Lower lobe of right lung (tissue), 2 donors: ENCODE data around the gene ISLR. TPM values are rescaled to one million over a fixed set of nuclear protein-coding genes. Genes with fewer than 3 reads are reported as not detected.

ENCODE experiments used
- ATAC-seq, 2 donors: fragments of 200-7000 bp; cut with Tn5 transposase; one replicate each; pipeline ENCODE4 v1.9.1; 2020 to 2022; ENCODE audit warnings: mild to moderate bottlenecking in 2 of 2, moderate library complexity in 2 of 2
- DNase-seq: peaks from one replicate; pipeline ENCODE4 v3.0.0-alpha.2; 2020
- H3K27ac ChIP-seq: fragments of 200-600 bp; one replicate; pipeline ENCODE4 v1.8.0; 2022
- H3K27me3 ChIP-seq: fragments of 200-600 bp; one replicate; pipeline ENCODE4 v1.8.0; 2022; ENCODE audit warnings: low read depth
- H3K36me3 ChIP-seq: fragments of 200-600 bp; one replicate; pipeline ENCODE4 v1.8.0; 2022; ENCODE audit warnings: mild to moderate bottlenecking
- H3K4me1 ChIP-seq: fragments of 200-600 bp; one replicate; pipeline ENCODE4 v1.8.0; 2022
- H3K4me3 ChIP-seq: fragments of 200-600 bp; one replicate; pipeline ENCODE4 v1.8.0; 2022; ENCODE audit warnings: mild to moderate bottlenecking
- H3K9me3 ChIP-seq: fragments of 200-600 bp; one replicate; pipeline ENCODE4 v1.8.0; 2022
- CTCF ChIP-seq: fragments of 200-600 bp; IDR thresholded peaks from one replicate; pipeline ENCODE4 v1.8.0; 2022; ENCODE audit warnings: antibody characterized with exemption, mild to moderate bottlenecking
- intact Hi-C: fragments of 100-400 bp; cut with DNase I; formaldehyde crosslinking; loops from one replicate; pipeline ENCODE4 v1.11.0; 2022
- total RNA-seq: library from RNA; stranded (reverse); fragmentation: NEBNext Ultra II Directional; extraction: Animal tissue kit (Norgen Biotek cat#: 25700); gene quantifications from one replicate; pipeline ENCODE4 v1.2.1, GENCODE V29; 2021
- donor health status: DM: no; HTN: yes; CAD: no; lungs with severe emphysema.

Gene ISLR
- total RNA-seq, 1 donor from 2014 or later, result 24.0 TPM

- no peak for TF ChIP-seq CTCF
- Histone ChIP-seq H3K4me3 (no peak overlapping the region), H3K27me3 (peaks cover 3% of the 10 kb centered on the region), H3K36me3 (no peaks in the 10 kb centered on the region), H3K4me1 (no peaks in the 10 kb centered on the region), H3K27ac (no peak overlapping the region), H3K9me3 (no peaks in the 10 kb centered on the region)
- intact Hi-C loops, result no loop called here
- ATAC-seq, result no peak
- DNase-seq, result no peak
These were observed 37.2 kb downstream of the ISLR start for GRCh38 chr15:74210729-74211128.

- Histone ChIP-seq H3K4me1 (no peaks in the 10 kb centered on the region), H3K27me3 (peaks cover 3% of the 10 kb centered on the region), H3K36me3 (no peaks in the 10 kb centered on the region), H3K27ac (no peak overlapping the region), H3K9me3 (no peaks in the 10 kb centered on the region), H3K4me3 (no peak overlapping the region)
- no peak for TF ChIP-seq CTCF
- DNase-seq, result no peak
- ATAC-seq, result no peak
- intact Hi-C loops, result no loop called here
These were observed 38.1 kb downstream of the ISLR start for GRCh38 chr15:74211656-74212055.

- intact Hi-C loops, result no loop called here
- Histone ChIP-seq H3K27me3 (peaks cover 3% of the 10 kb centered on the region), H3K27ac (no peak overlapping the region), H3K36me3 (no peaks in the 10 kb centered on the region), H3K4me1 (no peaks in the 10 kb centered on the region), H3K9me3 (no peaks in the 10 kb centered on the region), H3K4me3 (no peak overlapping the region)
- TF ChIP-seq CTCF, result no peak
- ATAC-seq, result no peak
- DNase-seq, result no peak
These were observed 39.0 kb downstream of the ISLR start for GRCh38 chr15:74212494-74212893.

- Histone ChIP-seq H3K27ac (no peak overlapping the region), H3K27me3 (peaks cover 3% of the 10 kb centered on the region), H3K36me3 (no peaks in the 10 kb centered on the region), H3K9me3 (no peaks in the 10 kb centered on the region), H3K4me3 (no peak overlapping the region), H3K4me1 (no peaks in the 10 kb centered on the region)
- intact Hi-C loops, result no loop called here
- no peak for TF ChIP-seq CTCF
- ATAC-seq (no peak), DNase-seq (no peak)
These were observed 40.4 kb downstream of the ISLR start for GRCh38 chr15:74213858-74214284.

- Histone ChIP-seq H3K36me3 (no peaks in the 10 kb centered on the region), H3K9me3 (no peaks in the 10 kb centered on the region), H3K4me1 (no peaks in the 10 kb centered on the region), H3K27me3 (peaks cover 3% of the 10 kb centered on the region), H3K27ac (no peak overlapping the region), H3K4me3 (no peak overlapping the region)
- intact Hi-C loops, result no loop called here
- DNase-seq (no peak), ATAC-seq (no peak)
- no peak for TF ChIP-seq CTCF
These were observed 41.0 kb downstream of the ISLR start for GRCh38 chr15:74214324-74215021.
